ENCODE results near the gene RAB43.

Gene RAB43

DNA sequence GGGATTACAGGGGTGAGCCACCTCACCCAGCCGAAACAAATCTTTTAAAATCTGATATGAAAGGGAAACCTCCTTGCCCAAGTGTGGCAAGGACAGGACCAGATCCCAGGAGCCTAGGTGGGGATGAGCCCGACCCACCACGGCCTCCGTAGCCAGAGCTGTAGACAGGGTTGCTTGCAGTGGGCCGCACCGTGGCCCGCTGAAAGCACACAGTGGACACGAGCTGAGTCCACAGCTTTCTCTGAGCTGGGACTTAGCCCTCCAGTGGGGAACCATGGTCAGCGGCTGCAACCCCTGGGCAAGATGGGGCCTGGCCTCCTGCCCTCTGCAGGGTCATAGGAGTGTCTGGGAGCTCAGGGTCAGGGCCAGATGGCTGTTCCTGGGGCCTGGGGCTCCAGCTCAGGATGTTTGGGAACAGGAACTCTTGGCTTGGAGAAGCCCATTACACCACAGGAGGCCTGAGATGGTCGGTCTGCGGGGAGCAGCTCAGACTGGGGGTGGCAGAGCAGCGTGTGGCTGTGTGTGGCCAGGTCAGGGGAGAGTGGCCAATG is 36.4 kb downstream of the RAB43 start:
- Histone ChIP-seq H3K27ac (replicated peaks) (no peak overlapping the region), H3K27me3 (ENCODE audit: insufficient read depth, poor library complexity, severe bottlenecking) (no peaks in the 10 kb centered on the region), H3K4me3 (replicated peaks; ENCODE audit: insufficient read depth, low read length) (no peak overlapping the region)
- TF ChIP-seq SPI1 (IDR thresholded peaks at IDR 0.05; ENCODE audit: borderline replicate concordance, low read depth) (no peak), POLR2AphosphoS5 (IDR thresholded peaks at IDR 0.05; ENCODE audit: low read depth) (no peak), GABPA (IDR thresholded peaks at IDR 0.05; ENCODE audit: low read depth) (no peak)
- TF ChIP-seq, protein P1, sequence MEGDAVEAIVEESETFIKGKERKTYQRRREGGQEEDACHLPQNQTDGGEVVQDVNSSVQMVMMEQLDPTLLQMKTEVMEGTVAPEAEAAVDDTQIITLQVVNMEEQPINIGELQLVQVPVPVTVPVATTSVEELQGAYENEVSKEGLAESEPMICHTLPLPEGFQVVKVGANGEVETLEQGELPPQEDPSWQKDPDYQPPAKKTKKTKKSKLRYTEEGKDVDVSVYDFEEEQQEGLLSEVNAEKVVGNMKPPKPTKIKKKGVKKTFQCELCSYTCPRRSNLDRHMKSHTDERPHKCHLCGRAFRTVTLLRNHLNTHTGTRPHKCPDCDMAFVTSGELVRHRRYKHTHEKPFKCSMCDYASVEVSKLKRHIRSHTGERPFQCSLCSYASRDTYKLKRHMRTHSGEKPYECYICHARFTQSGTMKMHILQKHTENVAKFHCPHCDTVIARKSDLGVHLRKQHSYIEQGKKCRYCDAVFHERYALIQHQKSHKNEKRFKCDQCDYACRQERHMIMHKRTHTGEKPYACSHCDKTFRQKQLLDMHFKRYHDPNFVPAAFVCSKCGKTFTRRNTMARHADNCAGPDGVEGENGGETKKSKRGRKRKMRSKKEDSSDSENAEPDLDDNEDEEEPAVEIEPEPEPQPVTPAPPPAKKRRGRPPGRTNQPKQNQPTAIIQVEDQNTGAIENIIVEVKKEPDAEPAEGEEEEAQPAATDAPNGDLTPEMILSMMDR (IDR thresholded peaks at IDR 0.05; ENCODE audit: insufficient read depth, low read length) = no peak
- TF ChIP-seq, protein P2, sequence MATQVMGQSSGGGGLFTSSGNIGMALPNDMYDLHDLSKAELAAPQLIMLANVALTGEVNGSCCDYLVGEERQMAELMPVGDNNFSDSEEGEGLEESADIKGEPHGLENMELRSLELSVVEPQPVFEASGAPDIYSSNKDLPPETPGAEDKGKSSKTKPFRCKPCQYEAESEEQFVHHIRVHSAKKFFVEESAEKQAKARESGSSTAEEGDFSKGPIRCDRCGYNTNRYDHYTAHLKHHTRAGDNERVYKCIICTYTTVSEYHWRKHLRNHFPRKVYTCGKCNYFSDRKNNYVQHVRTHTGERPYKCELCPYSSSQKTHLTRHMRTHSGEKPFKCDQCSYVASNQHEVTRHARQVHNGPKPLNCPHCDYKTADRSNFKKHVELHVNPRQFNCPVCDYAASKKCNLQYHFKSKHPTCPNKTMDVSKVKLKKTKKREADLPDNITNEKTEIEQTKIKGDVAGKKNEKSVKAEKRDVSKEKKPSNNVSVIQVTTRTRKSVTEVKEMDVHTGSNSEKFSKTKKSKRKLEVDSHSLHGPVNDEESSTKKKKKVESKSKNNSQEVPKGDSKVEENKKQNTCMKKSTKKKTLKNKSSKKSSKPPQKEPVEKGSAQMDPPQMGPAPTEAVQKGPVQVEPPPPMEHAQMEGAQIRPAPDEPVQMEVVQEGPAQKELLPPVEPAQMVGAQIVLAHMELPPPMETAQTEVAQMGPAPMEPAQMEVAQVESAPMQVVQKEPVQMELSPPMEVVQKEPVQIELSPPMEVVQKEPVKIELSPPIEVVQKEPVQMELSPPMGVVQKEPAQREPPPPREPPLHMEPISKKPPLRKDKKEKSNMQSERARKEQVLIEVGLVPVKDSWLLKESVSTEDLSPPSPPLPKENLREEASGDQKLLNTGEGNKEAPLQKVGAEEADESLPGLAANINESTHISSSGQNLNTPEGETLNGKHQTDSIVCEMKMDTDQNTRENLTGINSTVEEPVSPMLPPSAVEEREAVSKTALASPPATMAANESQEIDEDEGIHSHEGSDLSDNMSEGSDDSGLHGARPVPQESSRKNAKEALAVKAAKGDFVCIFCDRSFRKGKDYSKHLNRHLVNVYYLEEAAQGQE (IDR thresholded peaks at IDR 0.05; ENCODE audit: insufficient replicate concordance, low read depth) = no peak
- no peak for DNase-seq (ENCODE audit: low read depth in 1 of 2, low spot score in 1 of 2)

DNA sequence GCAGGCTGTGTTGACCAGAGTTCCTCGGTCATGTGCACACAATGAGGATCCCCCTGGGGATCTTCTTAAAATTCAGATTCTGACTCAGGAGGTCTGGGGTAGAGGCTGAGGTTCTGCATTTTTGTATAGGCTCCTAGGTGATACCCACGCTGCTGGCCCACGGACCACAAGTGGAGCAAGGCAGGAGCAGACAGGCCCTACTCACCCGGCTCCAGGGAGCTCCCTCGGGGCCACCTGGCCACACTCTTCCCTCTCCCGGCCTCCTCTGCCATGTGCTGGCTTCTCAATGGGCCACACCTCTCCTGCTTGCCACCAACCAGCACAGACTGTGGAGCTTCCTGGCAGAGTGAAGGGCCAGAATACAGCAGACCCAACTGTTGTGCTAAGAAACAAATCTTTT is 37.1 kb downstream of the RAB43 start:
- TF ChIP-seq POLR2AphosphoS5 (IDR thresholded peaks at IDR 0.05; ENCODE audit: low read depth) (no peak), SPI1 (IDR thresholded peaks at IDR 0.05; ENCODE audit: borderline replicate concordance, low read depth) (no peak), GABPA (IDR thresholded peaks at IDR 0.05; ENCODE audit: low read depth) (no peak)
- TF ChIP-seq, protein P2 (IDR thresholded peaks at IDR 0.05; ENCODE audit: insufficient replicate concordance, low read depth) = no peak
- TF ChIP-seq, protein P1 (IDR thresholded peaks at IDR 0.05; ENCODE audit: insufficient read depth, low read length) = no peak
- H3K4me3 ChIP-seq (replicated peaks; ENCODE audit: insufficient read depth, low read length) = no peak overlapping the region

GRCh38 chr3:129082026-129082425 is 39.6 kb downstream of the RAB43 start:
- no peaks in the 10 kb centered on the region for H3K27me3 ChIP-seq (ENCODE audit: insufficient read depth, poor library complexity, severe bottlenecking)
- DNase-seq (ENCODE audit: low read depth in 1 of 2, low spot score in 1 of 2) = peak in 1 of 2 experiments; percentile 10
- H3K27ac ChIP-seq (replicated peaks) = no peak overlapping the region
- TF ChIP-seq, protein P1 (IDR thresholded peaks at IDR 0.05; ENCODE audit: insufficient read depth, low read length) = no peak
- TF ChIP-seq, protein P2 (IDR thresholded peaks at IDR 0.05; ENCODE audit: insufficient replicate concordance, low read depth) = no peak
- TF ChIP-seq GABPA (IDR thresholded peaks at IDR 0.05; ENCODE audit: low read depth) (no peak), POLR2AphosphoS5 (IDR thresholded peaks at IDR 0.05; ENCODE audit: low read depth) (no peak), SPI1 (IDR thresholded peaks at IDR 0.05; ENCODE audit: borderline replicate concordance, low read depth) (no peak)
- H3K4me3 ChIP-seq (replicated peaks; ENCODE audit: insufficient read depth, low read length) = no peak overlapping the region

More for the DNA sequence above, 37.1 kb downstream of the RAB43 start:
- Histone ChIP-seq H3K27me3 (ENCODE audit: insufficient read depth, poor library complexity, severe bottlenecking) (no peaks in the 10 kb centered on the region), H3K27ac (replicated peaks) (no peak overlapping the region)
- DNase-seq (ENCODE audit: low read depth in 1 of 2, low spot score in 1 of 2) = no peak
